ENCODE results near the gene MED27. TPM values are rescaled to one million over a fixed set of nuclear protein-coding genes. Genes with fewer than 3 reads are reported as not detected.

The MED27 gene
- total RNA-seq, 2 donors from 2014 or later: 19.2 to 34.6 TPM

- H3K4me3 Mint-ChIP-seq: no peak overlapping the region
- H3K36me3 Mint-ChIP-seq (ENCODE audit: low read depth): no peaks in the 10 kb centered on the region
- no peak overlapping the region for H3K27ac Mint-ChIP-seq
- H3K9me3 Mint-ChIP-seq: no peaks in the 10 kb centered on the region
- no peak for ATAC-seq (replicated peaks)
- no peaks in the 10 kb centered on the region for H3K27me3 Mint-ChIP-seq
- no peaks in the 10 kb centered on the region for H3K4me1 Mint-ChIP-seq
Measured at GRCh38 chr9:131870156-131870555, 209.5 kb downstream of the MED27 start.

GRCh38 chr9:131869348-131869747, 210.3 kb downstream of the MED27 start:
- Mint-ChIP-seq H3K27ac (no peak overlapping the region), H3K27me3 (no peaks in the 10 kb centered on the region), H3K36me3 (ENCODE audit: low read depth) (no peaks in the 10 kb centered on the region), H3K4me1 (no peaks in the 10 kb centered on the region), H3K4me3 (no peak overlapping the region), H3K9me3 (no peaks in the 10 kb centered on the region)
- no peak for ATAC-seq (replicated peaks)

GRCh38 chr9:131868766-131869165, 210.9 kb downstream of the MED27 start:
- Mint-ChIP-seq H3K4me1 (no peaks in the 10 kb centered on the region), H3K27me3 (no peaks in the 10 kb centered on the region), H3K27ac (no peak overlapping the region), H3K36me3 (ENCODE audit: low read depth) (peaks cover 1% of the 10 kb centered on the region), H3K4me3 (no peak overlapping the region), H3K9me3 (no peaks in the 10 kb centered on the region)
- no peak for ATAC-seq (replicated peaks)

GRCh38 chr9:131867611-131868192, 212.0 kb downstream of the MED27 start:
- ATAC-seq (replicated peaks): no peak
- no peaks in the 10 kb centered on the region for H3K4me1 Mint-ChIP-seq

GRCh38 chr9:131865446-131866195, 214.0 kb downstream of the MED27 start:
- Mint-ChIP-seq H3K27me3 (no peaks in the 10 kb centered on the region), H3K9me3 (no peaks in the 10 kb centered on the region), H3K4me3 (no peak overlapping the region), H3K27ac (no peak overlapping the region), H3K36me3 (ENCODE audit: low read depth) (peaks cover 33% of the 10 kb centered on the region), H3K4me1 (no peaks in the 10 kb centered on the region)
- no peak for ATAC-seq (replicated peaks)

More at GRCh38 chr9:131867611-131868192, 212.0 kb downstream of the MED27 start:
- H3K27me3 Mint-ChIP-seq: no peaks in the 10 kb centered on the region
- H3K27ac Mint-ChIP-seq: no peak overlapping the region
- no peaks in the 10 kb centered on the region for H3K9me3 Mint-ChIP-seq
- H3K4me3 Mint-ChIP-seq: no peak overlapping the region
- peaks cover 12% of the 10 kb centered on the region for H3K36me3 Mint-ChIP-seq (ENCODE audit: low read depth)

- Mint-ChIP-seq H3K4me1 (no peaks in the 10 kb centered on the region), H3K27me3 (no peaks in the 10 kb centered on the region), H3K4me3 (no peak overlapping the region), H3K36me3 (ENCODE audit: low read depth) (peaks cover 38% of the 10 kb centered on the region), H3K27ac (no peak overlapping the region), H3K9me3 (no peaks in the 10 kb centered on the region)
- ATAC-seq (replicated peaks): no peak
Measured at GRCh38 chr9:131864531-131864930, 215.1 kb downstream of the MED27 start.

GRCh38 chr9:131863306-131863896, 216.3 kb downstream of the MED27 start:
- no peaks in the 10 kb centered on the region for H3K9me3 Mint-ChIP-seq
- ATAC-seq (replicated peaks): no peak
- H3K36me3 Mint-ChIP-seq (ENCODE audit: low read depth): peaks cover 38% of the 10 kb centered on the region
- H3K4me1 Mint-ChIP-seq: no peaks in the 10 kb centered on the region
- H3K4me3 Mint-ChIP-seq: no peak overlapping the region
- H3K27ac Mint-ChIP-seq: peak overlapping the region; percentile 41
- no peaks in the 10 kb centered on the region for H3K27me3 Mint-ChIP-seq

GRCh38 chr9:131862261-131862660, 217.4 kb downstream of the MED27 start:
- Mint-ChIP-seq H3K9me3 (no peaks in the 10 kb centered on the region), H3K4me1 (no peaks in the 10 kb centered on the region), H3K4me3 (no peak overlapping the region), H3K27ac (no peak overlapping the region), H3K36me3 (ENCODE audit: low read depth) (peaks cover 38% of the 10 kb centered on the region), H3K27me3 (no peaks in the 10 kb centered on the region)
- ATAC-seq (replicated peaks): no peak

GRCh38 chr9:131860430-131860829, 219.2 kb downstream of the MED27 start:
- no peaks in the 10 kb centered on the region for H3K27me3 Mint-ChIP-seq
- H3K4me1 Mint-ChIP-seq: no peaks in the 10 kb centered on the region
- no peak overlapping the region for H3K27ac Mint-ChIP-seq
- H3K4me3 Mint-ChIP-seq: no peak overlapping the region
- H3K9me3 Mint-ChIP-seq: no peaks in the 10 kb centered on the region
- peaks cover 38% of the 10 kb centered on the region for H3K36me3 Mint-ChIP-seq (ENCODE audit: low read depth)
- ATAC-seq (replicated peaks): no peak

GRCh38 chr9:131858147-131858546, 221.5 kb downstream of the MED27 start:
- H3K27ac Mint-ChIP-seq: no peak overlapping the region
- ATAC-seq (replicated peaks): no peak
- H3K4me1 Mint-ChIP-seq: no peaks in the 10 kb centered on the region
- H3K9me3 Mint-ChIP-seq: no peaks in the 10 kb centered on the region
- H3K27me3 Mint-ChIP-seq: no peaks in the 10 kb centered on the region
- no peak overlapping the region for H3K4me3 Mint-ChIP-seq
- peaks cover 30% of the 10 kb centered on the region for H3K36me3 Mint-ChIP-seq (ENCODE audit: low read depth)

GRCh38 chr9:131856105-131856504, 223.6 kb downstream of the MED27 start:
- Mint-ChIP-seq H3K36me3 (ENCODE audit: low read depth) (peaks cover 10% of the 10 kb centered on the region), H3K4me3 (no peak overlapping the region), H3K9me3 (no peaks in the 10 kb centered on the region), H3K27ac (no peak overlapping the region), H3K27me3 (no peaks in the 10 kb centered on the region), H3K4me1 (no peaks in the 10 kb centered on the region)
- ATAC-seq (replicated peaks): no peak

- Mint-ChIP-seq H3K27me3 (no peaks in the 10 kb centered on the region), H3K9me3 (no peaks in the 10 kb centered on the region), H3K36me3 (ENCODE audit: low read depth) (peaks cover 2% of the 10 kb centered on the region), H3K4me1 (no peaks in the 10 kb centered on the region), H3K4me3 (no peak overlapping the region), H3K27ac (no peak overlapping the region)
- no peak for ATAC-seq (replicated peaks)
Measured at GRCh38 chr9:131854896-131855613, 224.6 kb downstream of the MED27 start.

- no peaks in the 10 kb centered on the region for H3K4me1 Mint-ChIP-seq
- no peak for ATAC-seq (replicated peaks)
- H3K9me3 Mint-ChIP-seq: no peaks in the 10 kb centered on the region
- no peak overlapping the region for H3K27ac Mint-ChIP-seq
- no peaks in the 10 kb centered on the region for H3K36me3 Mint-ChIP-seq (ENCODE audit: low read depth)
- H3K4me3 Mint-ChIP-seq: no peak overlapping the region
- H3K27me3 Mint-ChIP-seq: no peaks in the 10 kb centered on the region
Measured at GRCh38 chr9:131854334-131854733, 225.3 kb downstream of the MED27 start.

GRCh38 chr9:131853434-131853833, 226.2 kb downstream of the MED27 start:
- no peaks in the 10 kb centered on the region for H3K9me3 Mint-ChIP-seq
- H3K4me1 Mint-ChIP-seq: no peaks in the 10 kb centered on the region
- H3K27ac Mint-ChIP-seq: no peak overlapping the region

More at GRCh38 chr9:131853434-131853833, 226.2 kb downstream of the MED27 start:
- Mint-ChIP-seq H3K27me3 (no peaks in the 10 kb centered on the region), H3K4me3 (no peak overlapping the region), H3K36me3 (ENCODE audit: low read depth) (no peaks in the 10 kb centered on the region)
- ATAC-seq (replicated peaks): peak; percentile 89

Measured in activated T-helper 17 cell treated with anti-CD3 and anti-CD28 coated beads, Interleukin-2, amount 50 U/mL, for 72 hours (primary cell).